CD14-positive monocyte (primary cell): ENCODE data around the gene ZFX. TPM values are rescaled to one million over a fixed set of nuclear protein-coding genes. Genes with fewer than 3 reads are reported as not detected.

ENCODE experiments used
- DNase-seq, 3 donors: peaks; one replicate each; pipeline ENCODE4 v3.0.0-alpha.2; 2011 to 2022
- H2AFZ ChIP-seq: 2 replicates; pipeline ENCODE4 v1.6.0; 2012; ENCODE audit warnings: mild to moderate bottlenecking, low read depth, low read length, inconsistent platforms; ENCODE audit not compliant: insufficient read depth, poor library complexity, severe bottlenecking
- H3K27ac ChIP-seq, 2 donors: 1 replicate in 1 of 2; 2 replicates in 1 of 2; pipeline ENCODE4 v1.5.1; 2012 to 2013; ENCODE audit warnings: low read length in 2 of 2, control low read depth in 1 of 2, inconsistent platforms in 1 of 2, low read depth in 1 of 2, mild to moderate bottlenecking in 1 of 2
- H3K27me3 ChIP-seq, 2 donors: one replicate each; pipeline versions ENCODE4 v1.6.0 to v1.6.1; 2011 to 2013; ENCODE audit warnings: low read length in 2 of 2; ENCODE audit not compliant: control insufficient read depth in 2 of 2, insufficient read depth in 2 of 2
- H3K36me3 ChIP-seq, 2 donors: replicated peaks in 1 of 2; 1 replicate in 1 of 2; 2 replicates in 1 of 2; pipeline versions ENCODE4 v1.5.1 to v1.6.1; 2012 to 2013; ENCODE audit warnings: low read length in 2 of 2, control low read depth in 1 of 2, inconsistent platforms in 1 of 2, mild to moderate bottlenecking in 1 of 2; ENCODE audit not compliant: insufficient read depth in 2 of 2, control insufficient read depth in 1 of 2
- H3K4me1 ChIP-seq, 2 donors: 1 replicate in 1 of 2; 2 replicates in 1 of 2; pipeline versions ENCODE4 v1.5.1 to v1.6.1; 2012 to 2013; ENCODE audit warnings: low read length in 2 of 2, control low read depth in 1 of 2, inconsistent platforms in 1 of 2, mild to moderate bottlenecking in 1 of 2, moderate library complexity in 1 of 2; ENCODE audit not compliant: insufficient read depth in 2 of 2, control insufficient read depth in 1 of 2
- H3K4me2 ChIP-seq: replicated peaks from 2 replicates; pipeline ENCODE3; 2012; ENCODE audit warnings: low read length, moderate library complexity, mild to moderate bottlenecking; ENCODE audit not compliant: poor library complexity, severe bottlenecking; ENCODE audit errors: extremely low read depth
- H3K4me3 ChIP-seq, 3 experiments: fragments of 200-600 bp in 1 of 3; sonication (generic) in 1 of 3; replicated peaks in 1 of 3; 1 replicate in 2 of 3; 2 replicates in 1 of 3; pipeline ENCODE4 v1.5.1; 2011 to 2013; ENCODE audit warnings: low read length in 3 of 3, mild to moderate bottlenecking in 3 of 3, control low read depth in 2 of 3, low read depth in 2 of 3, inconsistent platforms in 1 of 3, moderate library complexity in 1 of 3
- H3K79me2 ChIP-seq: 2 replicates; pipeline ENCODE4 v1.6.0; 2012; ENCODE audit warnings: mild to moderate bottlenecking, control low read depth, inconsistent platforms, low read length, moderate library complexity; ENCODE audit not compliant: insufficient read depth
- H3K9ac ChIP-seq: 2 replicates; pipeline ENCODE4 v1.6.0; 2017; ENCODE audit warnings: low read length, mild to moderate bottlenecking; ENCODE audit not compliant: insufficient read depth, poor library complexity, severe bottlenecking
- H3K9me3 ChIP-seq, 2 donors: replicated peaks in 1 of 2; 1 replicate in 1 of 2; 2 replicates in 1 of 2; pipeline versions ENCODE4 v1.5.1 to v1.6.1; 2012 to 2013; ENCODE audit warnings: low read length in 2 of 2, control low read depth in 1 of 2; ENCODE audit not compliant: control insufficient read depth in 1 of 2, insufficient read depth in 1 of 2
- H4K20me1 ChIP-seq: 2 replicates; pipeline ENCODE4 v1.6.0; 2012; ENCODE audit warnings: mild to moderate bottlenecking, low read length, control low read depth, moderate library complexity; ENCODE audit not compliant: insufficient read depth
- H3K27ac Mint-ChIP-seq, 7 donors: one replicate each; pipeline ENCODE4 v1.8.0; 2020; ENCODE audit warnings: mild to moderate bottlenecking in 7 of 7, mixed read lengths in 7 of 7, moderate library complexity in 6 of 7, inconsistent platforms in 2 of 7
- H3K27me3 Mint-ChIP-seq, 3 donors: one replicate each; pipeline ENCODE4 v1.8.0; 2021 to 2022; ENCODE audit warnings: low read depth in 3 of 3, mild to moderate bottlenecking in 3 of 3, mixed read lengths in 3 of 3, moderate library complexity in 3 of 3, inconsistent platforms in 1 of 3
- H3K36me3 Mint-ChIP-seq, 2 donors: one replicate each; pipeline ENCODE4 v1.8.0; 2020; ENCODE audit warnings: mixed read lengths in 2 of 2, inconsistent platforms in 1 of 2, mild to moderate bottlenecking in 1 of 2
- H3K4me1 Mint-ChIP-seq: one replicate; pipeline ENCODE4 v1.8.0; 2020; ENCODE audit warnings: mild to moderate bottlenecking, mixed read lengths
- H3K4me3 Mint-ChIP-seq, 2 donors: one replicate each; pipeline ENCODE4 v1.8.0; 2020; ENCODE audit warnings: mild to moderate bottlenecking in 2 of 2, mixed read lengths in 2 of 2, moderate library complexity in 1 of 2
- H3K9me3 Mint-ChIP-seq, 7 donors: one replicate each; pipeline ENCODE4 v1.8.0; 2020 to 2022; ENCODE audit warnings: mixed read lengths in 7 of 7, mild to moderate bottlenecking in 6 of 7, moderate library complexity in 6 of 7, inconsistent platforms in 2 of 7
- whole genome bisulfite sequencing: methylation state at CpG from one replicate; pipeline ENCODE4 v1.1.5; 2013; ENCODE audit warnings: missing lambda C conversion rate; ENCODE audit not compliant: insufficient coverage; 5-methylcytosine and 5-hydroxymethylcytosine counted together
- intact Hi-C, 2 donors: fragments of 100-400 bp; cut with micrococcal nuclease; formaldehyde crosslinking; loops; one replicate each; pipeline versions ENCODE4 v1.15.0 to v1.15.1; 2023
- polyA plus RNA-seq, 3 donors: library from polyadenylated mRNA; depleted of rRNA in 1 of 3; unstranded in 2 of 3; stranded (reverse) in 1 of 3; fragments of 300-500 nt in 2 of 3; fragments of >200 nt in 1 of 3; fragmentation: Illumina TruSeq in 2 of 3; gene quantifications; 1 replicate in 2 of 3; 2 replicates in 1 of 3; pipeline ENCODE4 v1.2.3, GENCODE V29; 2012 to 2021
- TF ChIP-seq, protein P1 (sequence below): fragments of 200-600 bp; IDR thresholded peaks from one replicate; pipeline ENCODE4 v1.8.0; 2022; ENCODE audit warnings: antibody characterized with exemption, mild to moderate bottlenecking

Gene ZFX
- polyA plus RNA-seq, 3 donors = 22.3 to 31.1 (median 30.2) TPM

DNA sequence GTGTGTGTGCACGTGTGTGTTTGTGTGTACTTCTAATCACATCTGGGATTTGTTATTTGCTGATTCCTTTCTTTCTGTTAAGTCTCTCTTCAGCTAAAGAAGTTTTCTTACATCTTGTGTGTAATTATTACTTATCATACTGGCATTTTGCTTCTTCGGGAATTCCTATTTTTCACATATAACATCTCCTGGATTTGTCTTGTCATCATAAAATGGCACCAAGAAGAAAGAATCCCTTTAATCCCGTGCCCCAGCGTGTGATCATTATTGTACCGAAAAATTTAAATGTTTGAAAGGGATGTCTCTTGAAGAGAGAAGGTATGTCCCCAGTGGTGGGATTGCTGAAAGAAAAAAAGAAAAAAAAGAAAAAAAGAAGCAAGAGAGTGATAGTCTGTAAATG is 72.3 kb downstream of the ZFX start:
- Mint-ChIP-seq H3K9me3 (peaks cover 0 to 10% (median 6%) of the 10 kb centered on the region in 7 donors), H3K4me3 (no peak overlapping the region), H3K27ac (peak overlapping the region in 1 of 7 donors; percentile 77), H3K27me3 (peaks cover 0 to 7% (median 0%) of the 10 kb centered on the region in 3 donors), H3K4me1 (no peaks in the 10 kb centered on the region), H3K36me3 (peaks cover 0 to 2% of the 10 kb centered on the region in 2 donors)
- H3K27ac ChIP-seq = no peak overlapping the region
- no peaks in the 10 kb centered on the region for H3K9me3 ChIP-seq
- no peak overlapping the region for H2AFZ ChIP-seq
- no peaks in the 10 kb centered on the region for H3K4me1 ChIP-seq
- TF ChIP-seq, protein P1, sequence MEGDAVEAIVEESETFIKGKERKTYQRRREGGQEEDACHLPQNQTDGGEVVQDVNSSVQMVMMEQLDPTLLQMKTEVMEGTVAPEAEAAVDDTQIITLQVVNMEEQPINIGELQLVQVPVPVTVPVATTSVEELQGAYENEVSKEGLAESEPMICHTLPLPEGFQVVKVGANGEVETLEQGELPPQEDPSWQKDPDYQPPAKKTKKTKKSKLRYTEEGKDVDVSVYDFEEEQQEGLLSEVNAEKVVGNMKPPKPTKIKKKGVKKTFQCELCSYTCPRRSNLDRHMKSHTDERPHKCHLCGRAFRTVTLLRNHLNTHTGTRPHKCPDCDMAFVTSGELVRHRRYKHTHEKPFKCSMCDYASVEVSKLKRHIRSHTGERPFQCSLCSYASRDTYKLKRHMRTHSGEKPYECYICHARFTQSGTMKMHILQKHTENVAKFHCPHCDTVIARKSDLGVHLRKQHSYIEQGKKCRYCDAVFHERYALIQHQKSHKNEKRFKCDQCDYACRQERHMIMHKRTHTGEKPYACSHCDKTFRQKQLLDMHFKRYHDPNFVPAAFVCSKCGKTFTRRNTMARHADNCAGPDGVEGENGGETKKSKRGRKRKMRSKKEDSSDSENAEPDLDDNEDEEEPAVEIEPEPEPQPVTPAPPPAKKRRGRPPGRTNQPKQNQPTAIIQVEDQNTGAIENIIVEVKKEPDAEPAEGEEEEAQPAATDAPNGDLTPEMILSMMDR = no peak
- H3K4me3 ChIP-seq = no peak overlapping the region
- no peaks in the 10 kb centered on the region for H3K79me2 ChIP-seq
- WGBS = no CpG with 5 or more reads among the region's 5 CpGs
- DNase-seq = no peak
- no peaks in the 10 kb centered on the region for H3K36me3 ChIP-seq
- no peak overlapping the region for H3K9ac ChIP-seq
- H3K27me3 ChIP-seq = no peaks in the 10 kb centered on the region
- peaks cover 2% of the 10 kb centered on the region for H4K20me1 ChIP-seq
- no peak overlapping the region for H3K4me2 ChIP-seq
- intact Hi-C loops = no loop called here

DNA sequence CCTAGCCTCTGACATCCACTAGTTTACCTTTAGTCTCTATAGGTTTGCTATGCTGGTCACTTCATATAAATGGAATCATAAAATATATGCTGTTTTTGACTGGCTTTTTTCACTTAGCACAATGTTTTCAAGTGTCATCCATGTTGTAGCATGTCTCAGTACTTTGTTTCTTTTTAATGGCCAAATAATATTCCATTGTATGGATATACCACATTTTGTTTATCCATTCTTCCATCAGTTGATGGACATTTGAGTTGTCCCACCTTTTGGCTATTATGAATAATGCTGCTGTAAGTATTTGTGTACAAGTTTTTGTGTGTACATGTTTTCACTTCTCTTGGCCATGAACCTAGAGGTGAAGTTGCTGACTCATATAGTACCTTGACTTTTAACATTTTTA is 75.7 kb downstream of the ZFX start:
- DNase-seq = no peak
- H4K20me1 ChIP-seq = no peaks in the 10 kb centered on the region
- peaks cover 0 to 10% (median 6%) of the 10 kb centered on the region in 7 donors for H3K9me3 Mint-ChIP-seq
- TF ChIP-seq, protein P1 = no peak
- no peaks in the 10 kb centered on the region for H3K4me1 ChIP-seq
- H3K27me3 ChIP-seq = no peaks in the 10 kb centered on the region
- H3K4me3 ChIP-seq = no peak overlapping the region
- H3K27me3 Mint-ChIP-seq = peaks cover 0 to 8% (median 1%) of the 10 kb centered on the region in 3 donors
- H2AFZ ChIP-seq = no peak overlapping the region
- H3K27ac ChIP-seq = no peak overlapping the region
- H3K27ac Mint-ChIP-seq = peak overlapping the region in 1 of 7 donors; percentile 51
- no peaks in the 10 kb centered on the region for H3K36me3 ChIP-seq
- intact Hi-C loops = no loop called here
- H3K79me2 ChIP-seq = no peaks in the 10 kb centered on the region
- H3K9ac ChIP-seq = no peak overlapping the region
- H3K4me2 ChIP-seq = no peak overlapping the region
- no peaks in the 10 kb centered on the region for H3K9me3 ChIP-seq
- no peaks in the 10 kb centered on the region for H3K4me1 Mint-ChIP-seq
- H3K36me3 Mint-ChIP-seq = no peaks in the 10 kb centered on the region
- no peak overlapping the region for H3K4me3 Mint-ChIP-seq
